Measurements from ENCODE around the gene ZNF487. TPM values are rescaled to one million over a fixed set of nuclear protein-coding genes. Genes with fewer than 3 reads are reported as not detected.

Gene ZNF487
- total and polyA plus RNA-seq, 10 of the 15 experiments (the other 5 are each of a cell fraction or from before 2014, with no cell fraction given): 0.74 to 2.1 (median 1.1) TPM

DNA sequence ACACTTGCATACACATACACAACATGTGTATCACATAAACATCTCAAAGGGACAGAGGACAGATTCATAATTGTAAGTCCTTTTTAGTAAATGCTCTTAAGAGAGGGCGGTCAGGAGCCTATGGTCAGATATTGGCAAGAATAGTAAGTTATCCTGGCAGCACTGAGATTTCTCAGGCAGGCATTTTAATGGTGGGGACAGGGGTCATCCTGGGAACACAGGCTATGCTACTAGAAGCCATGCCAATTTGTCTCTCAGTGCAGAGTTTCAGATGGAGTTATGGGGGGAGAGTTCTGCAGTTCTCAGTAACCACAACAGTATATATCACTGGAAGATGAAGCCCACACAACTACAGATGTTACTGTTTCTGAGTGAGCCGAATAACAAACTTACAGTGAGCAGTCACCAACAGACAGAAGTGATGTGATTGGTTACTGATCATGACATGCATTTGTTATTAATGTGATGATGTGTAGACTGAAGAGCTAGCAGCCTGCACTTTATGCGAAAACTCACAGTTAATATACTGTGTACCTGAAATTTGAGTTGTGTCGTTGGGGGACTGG lies 16.4 kb downstream of the ZNF487 start:
- Histone ChIP-seq H3K27me3 (replicated peaks in 1 of 2; ENCODE audit: control insufficient read depth in 2 of 2, insufficient read depth in 2 of 2, low read length in 1 of 2) (no peaks in the 10 kb centered on the region), H4K20me1 (ENCODE audit: control insufficient read depth, insufficient read depth) (no peaks in the 10 kb centered on the region), H3K4me2 (ENCODE audit: control insufficient read depth, insufficient read depth) (peak overlapping the region; percentile 89), H3K4me1 (ENCODE audit: control insufficient read depth, insufficient read depth, low read length) (peaks cover 33% of the 10 kb centered on the region), H3K36me3 (ENCODE audit: control insufficient read depth in 2 of 2, insufficient read depth in 2 of 2, low read length in 1 of 2) (no peaks in the 10 kb centered on the region), H3K27ac (ENCODE audit: control insufficient read depth, insufficient read depth) (peak overlapping the region; percentile 71), H3K9me3 (replicated peaks; ENCODE audit: control insufficient read depth, insufficient read depth, low read length) (no peaks in the 10 kb centered on the region), H2AFZ (ENCODE audit: control insufficient read depth, low read depth, low read length) (peak overlapping the region; percentile 55), H3K4me3 (no peak overlapping the region), H3K79me2 (ENCODE audit: control insufficient read depth, insufficient read depth, low read length) (peaks cover 14% of the 10 kb centered on the region), H3K9ac (ENCODE audit: control insufficient read depth, insufficient read depth, low read length) (peak overlapping the region; percentile 7; the same call in 1 of the 2 replicates)
- POLR2A ChIA-PET: interaction anchor here (0.7 to 1.1 kb wide), 6 partner anchors 16 to 152 kb away, joined by 3 to 4 read pairs (median 3); partner anchors contain the start of gene ZNF487
- intact Hi-C loops (cut with micrococcal nuclease; ENCODE audit: unreplicated experiment): no loop called here
- no TSS peak for BruUV-seq (replicated peaks)
- ATAC-seq (peak; percentile 7), DNase-seq (ENCODE audit: low read depth, low spot score) (no peak), FAIRE-seq (peak; percentile 84)
- RAD21 ChIA-PET (ENCODE audit: unreplicated experiment): interaction anchor here (1.1 to 1.4 kb wide), 2 partner anchors 13 to 46 kb away, joined by 3 to 5 read pairs; no protein-coding TSS in a partner anchor
- in situ Hi-C loops (cut with MboI): loop anchor here (5.0 kb wide), 1 partner anchor 56 kb away; no protein-coding TSS in a partner anchor
- 27% methylated on average over 4 of the region's 4 CpGs for WGBS (ENCODE audit: insufficient coverage, insufficient replicate concordance, low lambda C conversion rate, missing lambda C conversion rate)
- CTCF ChIA-PET: interaction anchor here (1.1 to 1.2 kb wide), 4 partner anchors 18 to 249 kb away, joined by 3 read pairs; no protein-coding TSS in a partner anchor
- SMC1A ChIA-PET (ENCODE audit: uncharacterized antibody, unreplicated experiment): interaction anchor here (1.1 to 2.4 kb wide), 4 partner anchors 13 to 161 kb away, joined by 3 to 10 read pairs (median 4); no protein-coding TSS in a partner anchor
- no peak for TF ChIP-seq NFIC (IDR thresholded peaks at IDR 0.05; ENCODE audit: low read depth, low read length)
- no peak for TF ChIP-seq ETV6 (conservative IDR thresholded peaks at IDR 0.05 in 1 of 2, IDR thresholded peaks at IDR 0.05 in 1 of 2; ENCODE audit: borderline replicate concordance in 1 of 2, low read depth in 1 of 2)
- TF ChIP-seq MTA3 (IDR thresholded peaks at IDR 0.05; ENCODE audit: borderline replicate concordance, low read length): peak; percentile 25; the same call in 1 of the 2 replicates
- TF ChIP-seq WRNIP1 (IDR thresholded peaks at IDR 0.05; ENCODE audit: borderline replicate concordance, low read depth, low read length): no peak
- TF ChIP-seq IKZF2 (IDR thresholded peaks at IDR 0.05): no peak
- peak; percentile 34; the same call in 1 of the 2 replicates for TF ChIP-seq CBFB (IDR thresholded peaks at IDR 0.05; ENCODE audit: low read depth)
- no peak for TF ChIP-seq POLR2AphosphoS2 (IDR thresholded peaks at IDR 0.05; ENCODE audit: low read depth, low read length)
- TF ChIP-seq, protein P1, sequence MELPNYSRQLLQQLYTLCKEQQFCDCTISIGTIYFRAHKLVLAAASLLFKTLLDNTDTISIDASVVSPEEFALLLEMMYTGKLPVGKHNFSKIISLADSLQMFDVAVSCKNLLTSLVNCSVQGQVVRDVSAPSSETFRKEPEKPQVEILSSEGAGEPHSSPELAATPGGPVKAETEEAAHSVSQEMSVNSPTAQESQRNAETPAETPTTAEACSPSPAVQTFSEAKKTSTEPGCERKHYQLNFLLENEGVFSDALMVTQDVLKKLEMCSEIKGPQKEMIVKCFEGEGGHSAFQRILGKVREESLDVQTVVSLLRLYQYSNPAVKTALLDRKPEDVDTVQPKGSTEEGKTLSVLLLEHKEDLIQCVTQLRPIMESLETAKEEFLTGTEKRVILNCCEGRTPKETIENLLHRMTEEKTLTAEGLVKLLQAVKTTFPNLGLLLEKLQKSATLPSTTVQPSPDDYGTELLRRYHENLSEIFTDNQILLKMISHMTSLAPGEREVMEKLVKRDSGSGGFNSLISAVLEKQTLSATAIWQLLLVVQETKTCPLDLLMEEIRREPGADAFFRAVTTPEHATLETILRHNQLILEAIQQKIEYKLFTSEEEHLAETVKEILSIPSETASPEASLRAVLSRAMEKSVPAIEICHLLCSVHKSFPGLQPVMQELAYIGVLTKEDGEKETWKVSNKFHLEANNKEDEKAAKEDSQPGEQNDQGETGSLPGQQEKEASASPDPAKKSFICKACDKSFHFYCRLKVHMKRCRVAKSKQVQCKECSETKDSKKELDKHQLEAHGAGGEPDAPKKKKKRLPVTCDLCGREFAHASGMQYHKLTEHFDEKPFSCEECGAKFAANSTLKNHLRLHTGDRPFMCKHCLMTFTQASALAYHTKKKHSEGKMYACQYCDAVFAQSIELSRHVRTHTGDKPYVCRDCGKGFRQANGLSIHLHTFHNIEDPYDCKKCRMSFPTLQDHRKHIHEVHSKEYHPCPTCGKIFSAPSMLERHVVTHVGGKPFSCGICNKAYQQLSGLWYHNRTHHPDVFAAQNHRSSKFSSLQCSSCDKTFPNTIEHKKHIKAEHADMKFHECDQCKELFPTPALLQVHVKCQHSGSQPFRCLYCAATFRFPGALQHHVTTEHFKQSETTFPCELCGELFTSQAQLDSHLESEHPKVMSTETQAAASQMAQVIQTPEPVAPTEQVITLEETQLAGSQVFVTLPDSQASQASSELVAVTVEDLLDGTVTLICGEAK (IDR thresholded peaks at IDR 0.05; ENCODE audit: borderline replicate concordance): no peak
- TF ChIP-seq PKNOX1 (IDR thresholded peaks at IDR 0.05): 0 out of 2 replicates have a peak, but pooled peaks have one; percentile 22
- no peak for TF ChIP-seq SMC3 (IDR thresholded peaks at IDR 0.05; ENCODE audit: borderline replicate concordance, low read length)
- TF ChIP-seq MEF2B (IDR thresholded peaks at IDR 0.05; ENCODE audit: partially characterized antibody, poor library complexity, severe bottlenecking): no peak
- no peak for TF ChIP-seq TBL1XR1 (IDR thresholded peaks at IDR 0.05; ENCODE audit: low read depth, low read length)
- TF ChIP-seq BACH1 (IDR thresholded peaks at IDR 0.05; ENCODE audit: borderline replicate concordance): no peak
- no peak for TF ChIP-seq NKRF (conservative IDR thresholded peaks at IDR 0.05)
- no peak for TF ChIP-seq ZZZ3 (IDR thresholded peaks at IDR 0.05; ENCODE audit: control insufficient read depth, insufficient read length, low read depth)
- TF ChIP-seq ZNF217 (IDR thresholded peaks at IDR 0.05): no peak

All from GM12878 (cell line).